Left lung (tissue), 14 donors: ENCODE data around the gene SPATA46. TPM values are rescaled to one million over a fixed set of nuclear protein-coding genes. Genes with fewer than 3 reads are reported as not detected.
"Not testable (repeated sequence)": the region's sequence is repeated elsewhere in the genome, so short reads cannot be mapped to it uniquely, and the experiment has no call there.

Source experiments
- ATAC-seq: fragments of 200-7000 bp; cut with Tn5 transposase; one replicate; pipeline ENCODE4 v1.9.1; 2020; ENCODE audit warnings: moderate library complexity
- DNase-seq, 4 donors: peaks; one replicate each; pipeline ENCODE4 v3.0.0-alpha.2; 2013 to 2020
- H3K27ac ChIP-seq, 2 donors: fragments of 200-600 bp; sonication (generic) in 1 of 2; one replicate each; pipeline versions ENCODE4 v1.5.0 to v1.8.0; 2020 to 2021
- H3K27me3 ChIP-seq, 2 donors: fragments of 200-600 bp; sonication (generic) in 1 of 2; one replicate each; pipeline versions ENCODE4 v1.5.0 to v1.8.0; 2020 to 2021
- H3K36me3 ChIP-seq, 2 donors: fragments of 200-600 bp; sonication (generic) in 1 of 2; one replicate each; pipeline versions ENCODE4 v1.5.0 to v1.8.0; 2020 to 2021
- H3K4me1 ChIP-seq, 2 donors: fragments of 200-600 bp; one replicate each; pipeline ENCODE4 v1.8.0; 2021
- H3K4me3 ChIP-seq, 2 donors: fragments of 200-600 bp; sonication (generic) in 1 of 2; one replicate each; pipeline versions ENCODE4 v1.5.0 to v1.8.0; 2020 to 2021; ENCODE audit warnings: mild to moderate bottlenecking in 1 of 2
- H3K9me3 ChIP-seq, 2 donors: fragments of 200-600 bp; sonication (generic) in 1 of 2; one replicate each; pipeline versions ENCODE4 v1.5.0 to v1.8.0; 2020 to 2021
- CTCF ChIP-seq, 2 donors: fragments of 200-600 bp; sonication (generic) in 1 of 2; IDR thresholded peaks; one replicate each; pipeline versions ENCODE4 v1.5.0 to v1.8.0; 2021; ENCODE audit warnings: antibody characterized with exemption in 2 of 2
- intact Hi-C, 2 donors: fragments of 100-400 bp; cut with DNase I; formaldehyde crosslinking; loops; one replicate each; pipeline versions ENCODE4 v1.11.2 to v1.14.2; 2022
- long read RNA-seq, 12 donors: library from polyadenylated mRNA in 2 of 12; unstranded in 2 of 12; transcript quantifications; one replicate each; pipeline ENCODE4 v2.0.0 and lab custom pipeline, GENCODE V29; 2019 to 2026
- polyA plus RNA-seq, 6 donors: library from polyadenylated mRNA; unstranded; fragments of 120-200 nt; gene quantifications; one replicate each; pipeline ENCODE4 v1.2.1, GENCODE V29; 2013; ENCODE audit not compliant: insufficient read length in 6 of 6
- total RNA-seq, 2 donors: library from RNA; stranded (reverse); fragmentation: NEBNext Ultra II Directional; extraction: Animal tissue kit (Norgen Biotek cat#: 25700); gene quantifications; one replicate each; pipeline ENCODE4 v1.2.1, GENCODE V29; 2021
- donor health status: DM: no; HTN: yes; CAD: no.
- donor health status: DM: no; HTN: no; CAD: no.

SPATA46 gene, protein sequence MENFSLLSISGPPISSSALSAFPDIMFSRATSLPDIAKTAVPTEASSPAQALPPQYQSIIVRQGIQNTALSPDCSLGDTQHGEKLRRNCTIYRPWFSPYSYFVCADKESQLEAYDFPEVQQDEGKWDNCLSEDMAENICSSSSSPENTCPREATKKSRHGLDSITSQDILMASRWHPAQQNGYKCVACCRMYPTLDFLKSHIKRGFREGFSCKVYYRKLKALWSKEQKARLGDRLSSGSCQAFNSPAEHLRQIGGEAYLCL
- total RNA-seq, result not detected
- polyA plus RNA-seq, result 1 to 10 TPM in 1 of 6 donors, under 1 TPM in 5; 0.47 to 1.1 (median 0.73) TPM
- long read RNA-seq, donor 1, result 0 reads
- long read RNA-seq, donor 2, result 0 reads
- long read RNA-seq, donor 3, result 0 reads
- long read RNA-seq, donor 4, result 0 reads
- long read RNA-seq, donor 5, result 0 reads
- long read RNA-seq, donor 6, result 0 reads
- long read RNA-seq, donor 7, result 0 reads
- long read RNA-seq, donor 8, result 0 reads
- long read RNA-seq, donor 9, result 0 reads
- long read RNA-seq, donor 10, result 0 reads
- long read RNA-seq, donor 11, result 0 reads
- long read RNA-seq, donor 12, result 0 reads

DNA sequence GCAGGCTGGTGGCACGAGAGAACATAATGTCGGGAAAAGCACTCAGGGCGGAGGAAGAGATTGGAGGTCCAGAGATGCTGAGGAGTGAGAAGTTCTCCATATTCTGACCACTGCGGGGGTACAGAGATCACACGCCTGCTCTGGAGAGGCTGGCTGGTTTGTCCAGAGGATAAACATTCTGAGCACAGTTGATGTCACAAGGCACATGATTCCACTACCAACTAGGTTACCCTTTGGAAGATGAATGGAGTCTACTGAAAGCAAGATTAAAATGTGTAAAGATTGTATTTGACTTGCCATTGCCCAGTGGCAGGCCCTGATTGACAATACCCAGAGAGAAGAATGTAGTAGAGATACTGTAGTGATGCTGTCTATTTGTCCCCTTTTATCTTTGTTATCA, at the start of gene SPATA46:
Gene SPATA46, minus strand, starts transcription at position 164 of the 400 bp plus-strand sequence. Its CDS starts 64 bp downstream, at position 100.
- intact Hi-C loops, result no loop called here
- no peaks in the 10 kb centered on the region for H3K36me3 ChIP-seq
- no peak for ATAC-seq
- TF ChIP-seq CTCF (IDR thresholded peaks at IDR 0.05), result no peak
- no peaks in the 10 kb centered on the region for H3K4me1 ChIP-seq
- no peak for DNase-seq
- H3K9me3 ChIP-seq, result no peaks in the 10 kb centered on the region
- no peak within 1 kb of the TSS for H3K4me3 ChIP-seq
- no peak within 1 kb of the TSS for H3K27ac ChIP-seq
- no peaks in the 10 kb centered on the region for H3K27me3 ChIP-seq

GRCh38 chr1:162422662-162423375, 46.2 kb upstream of the SPATA46 start:
- Histone ChIP-seq H3K4me1 (peaks cover 0 to 14% of the 10 kb centered on the region in 2 donors), H3K4me3 (no peak overlapping the region), H3K36me3 (no peaks in the 10 kb centered on the region), H3K27me3 (no peaks in the 10 kb centered on the region), H3K9me3 (no peaks in the 10 kb centered on the region), H3K27ac (no peak overlapping the region)
- intact Hi-C loops, result no loop called here
- TF ChIP-seq CTCF (IDR thresholded peaks at IDR 0.05), result no peak
- ATAC-seq, result peak; percentile 54
- no peak for DNase-seq

DNA sequence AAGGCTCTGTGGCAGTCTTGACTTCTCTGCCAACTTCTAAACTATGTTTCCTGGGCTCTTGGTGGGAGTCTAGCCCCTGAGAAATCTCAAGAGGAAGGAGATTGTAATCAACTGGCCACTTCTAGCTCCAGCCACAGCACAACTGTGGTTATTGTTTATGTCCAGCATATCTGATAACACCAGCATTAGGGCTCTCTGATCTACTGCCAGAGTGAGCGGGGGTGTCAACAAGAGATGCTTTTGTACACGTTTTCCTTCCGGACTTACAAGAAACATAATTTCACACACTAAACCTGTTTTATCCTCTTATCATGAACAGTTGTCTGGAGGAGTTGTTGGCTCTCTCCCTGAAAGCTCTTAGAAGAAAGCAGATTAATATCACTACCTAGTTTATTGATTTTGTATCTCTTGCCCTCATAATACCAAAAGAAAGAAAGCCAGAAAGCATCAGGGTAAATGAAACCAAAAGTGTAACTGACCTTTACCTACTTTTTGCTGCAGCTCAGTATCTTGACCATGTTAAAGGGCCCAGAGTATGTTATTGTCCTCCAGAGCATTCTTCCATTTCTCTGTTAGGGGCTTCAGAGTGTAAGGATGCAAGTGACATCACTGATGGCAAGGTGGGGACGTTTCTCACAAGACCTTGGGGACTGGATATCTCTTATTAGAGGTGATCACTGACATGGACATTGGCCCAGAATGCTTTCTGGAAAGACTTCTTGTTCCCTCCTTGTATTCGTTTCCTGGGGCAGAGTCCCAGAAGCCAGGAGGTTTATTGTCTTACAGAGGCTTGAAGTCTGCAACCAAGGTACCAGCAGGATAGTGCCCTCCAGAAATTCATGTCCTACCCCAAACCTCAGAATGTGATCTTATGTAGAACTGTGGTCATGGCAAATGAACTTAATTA, 44.9 kb upstream of the SPATA46 start:
- no peaks in the 10 kb centered on the region for H3K27me3 ChIP-seq
- ATAC-seq (no peak), DNase-seq (no peak)
- no peak for TF ChIP-seq CTCF (IDR thresholded peaks at IDR 0.05)
- intact Hi-C loops, result no loop called here
- no peaks in the 10 kb centered on the region for H3K9me3 ChIP-seq
- H3K4me1 ChIP-seq, result peaks cover 0 to 14% of the 10 kb centered on the region in 2 donors
- H3K4me3 ChIP-seq, result no peak overlapping the region
- H3K27ac ChIP-seq, result no peak overlapping the region
- H3K36me3 ChIP-seq, result no peaks in the 10 kb centered on the region

DNA sequence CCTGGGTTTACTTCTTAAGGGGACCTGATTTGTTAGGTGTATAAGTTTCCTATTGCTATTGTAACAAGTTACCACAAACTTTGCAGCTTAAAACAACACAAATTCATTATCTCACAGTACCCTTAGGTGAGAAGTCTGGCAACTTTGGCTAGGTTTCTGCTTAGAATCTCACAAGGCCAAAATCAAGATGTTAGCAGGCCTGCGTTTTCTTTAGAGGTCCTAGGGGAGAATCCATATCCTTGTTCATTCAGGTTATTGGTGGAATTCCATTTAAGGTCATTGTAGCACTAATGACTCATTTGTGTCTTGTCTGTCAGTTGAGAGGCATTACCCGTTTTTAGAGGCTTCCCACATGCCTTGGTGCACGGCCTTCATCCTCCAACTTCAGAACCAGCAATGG, 43.5 kb upstream of the SPATA46 start:
- no peaks in the 10 kb centered on the region for H3K9me3 ChIP-seq
- H3K4me1 ChIP-seq, result peaks cover 0 to 14% of the 10 kb centered on the region in 2 donors
- H3K27me3 ChIP-seq, result no peaks in the 10 kb centered on the region
- TF ChIP-seq CTCF (IDR thresholded peaks at IDR 0.05), result no peak
- ATAC-seq (no peak), DNase-seq (no peak)
- no peak overlapping the region for H3K4me3 ChIP-seq
- no peak overlapping the region for H3K27ac ChIP-seq
- H3K36me3 ChIP-seq, result no peaks in the 10 kb centered on the region
- intact Hi-C loops, result no loop called here

- DNase-seq, ATAC-seq, H3K27me3 ChIP-seq, H3K9me3 ChIP-seq, H3K4me3 ChIP-seq, H3K36me3 ChIP-seq, intact Hi-C loops, H3K27ac ChIP-seq: not testable (repeated sequence)
- peaks cover 0 to 14% of the 10 kb centered on the region in 2 donors for H3K4me1 ChIP-seq
These were observed 42.8 kb upstream of the SPATA46 start for GRCh38 chr1:162419450-162419931.

DNA sequence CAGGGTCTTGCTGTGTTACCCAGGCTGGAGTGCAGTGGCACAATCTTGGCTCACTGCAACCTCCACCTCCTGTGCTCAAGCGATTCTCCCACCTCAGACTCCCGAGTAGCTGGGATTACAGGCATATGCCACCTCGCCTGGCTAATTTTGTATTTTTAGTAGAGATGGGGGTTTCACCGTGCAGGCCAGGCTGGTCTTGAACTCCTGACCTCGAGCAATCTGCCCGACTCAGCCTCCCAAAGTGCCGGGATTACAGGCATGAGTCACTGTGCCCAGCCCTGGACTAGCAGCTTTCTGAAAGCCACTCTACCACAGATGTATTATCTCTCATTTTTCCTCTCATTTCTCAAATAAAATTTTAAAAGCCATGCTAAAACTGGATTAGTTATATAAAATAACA, 41.9 kb upstream of the SPATA46 start:
- H3K9me3 ChIP-seq, H3K36me3 ChIP-seq, ATAC-seq, H3K27ac ChIP-seq, H3K4me3 ChIP-seq, H3K27me3 ChIP-seq, intact Hi-C loops, DNase-seq: not testable (repeated sequence)
- H3K4me1 ChIP-seq, result peaks cover 0 to 11% of the 10 kb centered on the region in 2 donors
